Peyer's patch (tissue), 4 donors: ENCODE measurements around the gene FILIP1L.

ENCODE experiments used
- POLR2A ChIP-seq, 2 donors: fragments of 450-650 bp; IDR thresholded peaks; one replicate each; pipeline ENCODE4 v1.5.1; 2017; ENCODE audit warnings: antibody characterized with exemption in 2 of 2, mild to moderate bottlenecking in 2 of 2, moderate library complexity in 2 of 2
- TF ChIP-seq, protein P1 (sequence below), 6 experiments: fragments of 450-650 bp in 4 of 6; fragments of 200-600 bp in 2 of 6; sonication (generic) in 1 of 6; IDR thresholded peaks; one replicate each; pipeline ENCODE4 v1.5.1; 2017 to 2019; ENCODE audit warnings: antibody characterized with exemption in 6 of 6, mild to moderate bottlenecking in 3 of 6, moderate library complexity in 1 of 6

DNA sequence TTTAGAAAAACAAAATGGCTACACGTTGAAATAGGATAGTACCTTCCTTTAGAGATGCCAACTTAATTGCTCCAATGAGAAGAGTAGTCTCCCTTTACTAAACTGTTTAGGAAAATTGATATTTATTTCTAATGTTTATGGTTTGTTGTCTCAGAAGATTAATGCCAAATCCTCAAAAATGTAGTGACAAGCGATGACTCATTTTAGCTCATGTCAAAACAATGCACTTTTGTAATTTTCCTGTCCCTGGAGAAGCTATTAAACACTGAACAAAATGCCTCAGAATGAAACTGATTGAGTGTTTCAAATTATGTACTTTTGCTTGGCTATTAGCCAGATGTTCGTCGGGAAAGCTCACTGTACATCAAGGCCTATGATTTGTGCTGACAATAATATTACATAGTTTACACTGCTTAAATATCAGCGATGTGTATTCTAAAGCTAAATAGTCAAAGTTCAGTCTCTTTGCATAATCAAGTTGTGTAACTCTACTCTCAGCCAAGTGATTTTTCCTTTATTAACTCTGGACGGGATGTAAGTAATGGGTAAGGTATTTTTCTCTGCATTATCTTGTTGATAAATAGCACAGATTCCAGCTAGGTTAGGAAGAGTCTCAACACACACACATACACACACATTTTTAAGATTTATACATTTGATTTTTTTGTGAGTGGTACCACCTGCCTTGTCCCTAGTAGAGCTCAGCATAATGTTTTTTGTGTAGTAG is 212.9 kb downstream of the FILIP1L start:
- TF ChIP-seq, protein P1, sequence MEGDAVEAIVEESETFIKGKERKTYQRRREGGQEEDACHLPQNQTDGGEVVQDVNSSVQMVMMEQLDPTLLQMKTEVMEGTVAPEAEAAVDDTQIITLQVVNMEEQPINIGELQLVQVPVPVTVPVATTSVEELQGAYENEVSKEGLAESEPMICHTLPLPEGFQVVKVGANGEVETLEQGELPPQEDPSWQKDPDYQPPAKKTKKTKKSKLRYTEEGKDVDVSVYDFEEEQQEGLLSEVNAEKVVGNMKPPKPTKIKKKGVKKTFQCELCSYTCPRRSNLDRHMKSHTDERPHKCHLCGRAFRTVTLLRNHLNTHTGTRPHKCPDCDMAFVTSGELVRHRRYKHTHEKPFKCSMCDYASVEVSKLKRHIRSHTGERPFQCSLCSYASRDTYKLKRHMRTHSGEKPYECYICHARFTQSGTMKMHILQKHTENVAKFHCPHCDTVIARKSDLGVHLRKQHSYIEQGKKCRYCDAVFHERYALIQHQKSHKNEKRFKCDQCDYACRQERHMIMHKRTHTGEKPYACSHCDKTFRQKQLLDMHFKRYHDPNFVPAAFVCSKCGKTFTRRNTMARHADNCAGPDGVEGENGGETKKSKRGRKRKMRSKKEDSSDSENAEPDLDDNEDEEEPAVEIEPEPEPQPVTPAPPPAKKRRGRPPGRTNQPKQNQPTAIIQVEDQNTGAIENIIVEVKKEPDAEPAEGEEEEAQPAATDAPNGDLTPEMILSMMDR (IDR thresholded peaks at IDR 0.05) = no peak
- no peak for TF ChIP-seq POLR2A (IDR thresholded peaks at IDR 0.05)
